Activated CD4-positive, CD25-positive, alpha-beta regulatory T cell treated with anti-CD3 and anti-CD28 coated beads, Interleukin-2, amount 50 U/mL, for 72 hours (primary cell): Measurements from ENCODE around the gene TWSG1.

Source experiments
- DNase-seq: peaks from one replicate; pipeline ENCODE4 v3.0.0; 2021

TWSG1 gene

GRCh38 chr18:9334329-9334972 lies at the start of gene TWSG1:
TWSG1 (plus strand) TSS chr18:9334773; CDS start chr18:9337230, 2,457 bp downstream.
- peak; percentile 89 for DNase-seq

GRCh38 chr18:9285604-9286003 lies 49.0 kb upstream of the TWSG1 start:
- no peak for DNase-seq

DNA sequence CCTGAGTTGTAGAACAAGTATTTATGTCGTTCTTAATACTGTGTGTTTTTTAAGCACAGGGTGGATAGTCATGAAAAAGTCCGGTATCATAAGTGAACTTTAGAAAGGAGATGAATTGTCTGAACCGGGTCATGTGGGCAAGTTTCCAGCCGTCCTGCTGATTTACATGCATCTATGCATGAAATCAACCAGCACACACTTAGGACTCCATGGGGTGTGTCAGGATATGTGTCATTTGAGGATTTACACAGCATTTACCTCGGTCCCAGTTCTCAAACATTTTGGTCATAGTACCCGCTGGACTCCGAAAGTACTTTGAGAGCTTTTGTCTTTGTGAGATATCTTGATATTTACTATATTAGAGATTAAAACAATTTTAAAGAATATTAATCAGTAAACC lies 47.5 kb upstream of the TWSG1 start:
- DNase-seq, result no peak

DNA sequence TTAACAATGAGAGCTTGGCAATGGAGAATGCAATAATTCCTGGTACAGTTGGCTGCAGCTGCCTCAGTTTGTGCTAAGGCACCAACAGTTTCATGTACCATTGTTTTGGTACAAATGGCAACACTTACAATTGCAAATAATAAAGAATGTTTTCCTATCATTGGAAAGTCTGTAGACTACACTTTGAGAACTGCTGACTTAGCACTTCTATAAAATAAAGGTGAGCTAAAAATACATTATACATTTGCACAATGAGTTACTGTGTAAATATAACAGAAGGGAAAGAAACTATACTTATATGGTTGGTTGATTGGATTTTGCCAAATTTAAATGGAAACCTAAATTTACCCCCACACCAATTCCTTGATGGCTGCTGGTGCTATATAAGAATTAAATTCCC lies 44.9 kb upstream of the TWSG1 start:
- no peak for DNase-seq

DNA sequence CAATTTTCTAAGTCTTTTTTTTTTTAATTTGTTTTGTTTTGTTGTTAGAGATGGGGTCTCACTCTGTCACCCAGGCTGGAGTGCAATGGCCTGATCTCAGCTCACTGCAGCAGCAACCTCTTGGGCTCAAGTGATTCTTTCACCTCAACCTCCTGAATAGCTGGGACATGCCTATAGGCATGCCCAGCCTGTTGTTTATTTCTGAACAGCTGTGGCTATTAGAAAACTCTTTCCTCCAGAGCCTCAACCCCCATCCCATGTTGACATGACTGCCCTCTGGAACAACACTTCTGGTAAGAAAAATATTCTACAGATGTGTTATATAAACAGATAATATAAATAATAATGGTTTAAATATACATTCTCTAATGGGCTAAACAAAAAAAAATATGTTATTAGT lies 44.4 kb upstream of the TWSG1 start:
- DNase-seq, result no peak

GRCh38 chr18:9292047-9292446 lies 42.5 kb upstream of the TWSG1 start:
- DNase-seq, result no peak

DNA sequence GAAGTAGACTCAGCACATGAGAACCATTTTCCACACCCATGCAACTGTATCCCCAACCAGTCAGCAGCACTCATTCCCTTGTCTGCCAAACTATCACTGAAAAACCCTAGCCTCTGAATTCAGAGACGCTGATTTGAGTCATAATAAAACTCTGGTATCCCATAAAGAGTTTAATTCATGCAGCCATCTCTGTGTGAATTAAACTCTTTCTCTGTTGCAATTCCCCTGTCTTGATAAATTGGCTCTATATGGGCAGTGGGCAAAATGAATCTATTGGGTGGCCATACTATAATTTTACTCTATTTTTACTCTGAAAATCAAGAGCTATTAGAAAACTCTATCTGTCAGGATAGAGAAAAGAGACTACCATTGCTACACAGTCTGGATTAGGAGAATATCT lies 40.6 kb upstream of the TWSG1 start:
- no peak for DNase-seq

DNA sequence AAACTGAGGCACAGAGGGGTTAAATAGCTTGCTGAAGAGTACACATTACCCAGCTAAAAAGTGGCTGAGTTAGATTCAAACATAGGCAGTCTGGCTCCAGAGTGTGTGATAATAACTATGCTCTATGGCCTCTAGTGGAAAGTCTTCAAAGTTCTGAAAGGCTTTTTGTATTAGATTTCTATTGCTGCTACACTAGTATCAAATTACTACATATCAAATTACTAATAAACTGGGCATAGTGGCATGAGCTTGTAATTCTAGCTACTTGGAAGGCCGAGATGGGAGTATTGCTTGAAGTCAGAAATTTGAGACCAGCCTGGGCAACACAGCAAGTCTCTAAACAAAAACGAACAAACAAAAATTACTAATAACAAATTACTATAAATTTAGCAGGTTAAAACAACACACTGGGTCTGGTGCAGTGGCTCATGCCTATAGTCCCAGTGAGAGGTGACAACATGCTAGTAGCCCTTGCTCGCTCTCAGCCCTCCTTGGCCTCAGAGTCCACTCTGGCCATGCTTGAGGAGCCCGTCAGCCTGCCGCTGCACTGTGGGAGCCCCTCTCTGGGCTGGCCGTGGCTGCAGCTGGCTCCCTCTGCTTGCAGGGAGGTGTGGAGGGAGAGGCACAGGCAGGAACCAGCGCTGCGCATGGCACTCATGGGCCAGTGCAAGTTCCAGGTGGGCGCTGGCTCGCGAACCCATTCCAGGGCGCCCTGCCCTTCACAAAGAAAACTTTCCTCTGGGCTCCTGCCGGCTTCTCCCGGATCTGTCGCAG lies 38.2 kb upstream of the TWSG1 start:
- DNase-seq, result no peak

DNA sequence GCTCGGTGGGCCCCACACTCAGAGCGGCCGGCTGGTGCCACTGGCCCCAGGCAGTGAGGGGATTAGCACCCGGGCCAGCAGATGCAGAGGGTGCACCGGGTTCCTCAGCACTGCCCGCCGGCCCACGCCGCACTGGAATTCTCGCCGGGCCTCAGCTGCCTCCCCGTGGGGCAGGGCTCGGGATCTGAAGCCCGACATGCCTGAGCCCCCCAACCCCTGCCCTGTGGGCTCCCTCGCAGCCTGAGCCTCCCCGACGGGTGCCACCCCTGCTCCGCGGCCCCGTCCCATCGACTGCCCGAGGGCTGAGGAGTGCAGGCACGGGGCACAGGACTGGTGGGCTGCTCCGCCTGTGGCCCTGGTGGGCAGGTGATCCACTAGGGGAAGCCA lies 37.6 kb upstream of the TWSG1 start:
- no peak for DNase-seq

DNA sequence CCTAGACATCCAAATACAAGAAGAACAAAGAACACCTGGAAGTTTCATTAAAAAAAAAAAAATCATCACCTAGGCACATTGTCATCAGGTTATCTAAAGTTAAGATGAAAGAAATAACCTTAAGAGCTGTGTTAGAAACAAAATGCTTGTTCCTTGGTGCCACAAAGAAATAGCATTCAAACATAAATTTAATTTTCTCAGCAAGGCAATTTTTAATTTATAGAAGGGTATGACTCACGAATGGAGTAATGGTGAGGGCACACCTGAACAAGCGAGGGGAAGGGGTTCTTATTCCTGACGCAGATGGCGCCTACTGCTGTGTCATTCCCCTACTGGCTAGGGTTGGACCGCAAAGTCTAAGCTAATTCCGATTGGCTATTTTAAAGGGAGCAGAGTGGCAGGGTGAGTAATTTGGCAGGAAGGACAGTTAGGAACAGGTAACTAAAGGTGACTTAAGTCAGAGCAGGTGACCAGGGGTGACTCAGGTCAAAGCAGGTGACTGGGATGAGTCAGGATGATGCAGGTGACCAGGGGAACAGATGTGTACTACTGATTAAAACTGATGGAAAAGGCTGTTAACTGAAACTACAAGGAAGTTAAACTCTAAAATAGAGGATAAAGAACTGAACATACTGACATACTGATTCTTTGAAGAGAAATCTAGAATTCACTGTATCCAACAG lies 30.0 kb upstream of the TWSG1 start:
- DNase-seq, result no peak

DNA sequence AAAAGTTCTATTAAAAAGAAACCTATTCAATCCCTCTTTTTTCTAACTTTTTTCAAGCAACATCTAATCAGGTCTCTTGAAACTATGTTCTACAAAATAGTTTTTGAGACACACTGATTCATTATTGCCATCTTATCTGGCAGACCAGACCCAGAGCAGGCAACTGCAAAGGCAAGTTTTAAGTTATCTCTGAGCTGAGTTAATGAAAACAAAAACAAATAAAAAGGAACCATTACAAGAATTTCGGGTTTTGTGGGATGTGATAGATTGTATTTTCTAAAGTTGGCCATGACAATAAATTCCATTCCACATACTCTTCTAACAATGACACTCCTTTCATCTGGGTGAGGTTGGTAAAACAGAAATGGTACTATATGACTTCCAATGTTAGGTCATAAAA lies 15.2 kb upstream of the TWSG1 start:
- no peak for DNase-seq

DNA sequence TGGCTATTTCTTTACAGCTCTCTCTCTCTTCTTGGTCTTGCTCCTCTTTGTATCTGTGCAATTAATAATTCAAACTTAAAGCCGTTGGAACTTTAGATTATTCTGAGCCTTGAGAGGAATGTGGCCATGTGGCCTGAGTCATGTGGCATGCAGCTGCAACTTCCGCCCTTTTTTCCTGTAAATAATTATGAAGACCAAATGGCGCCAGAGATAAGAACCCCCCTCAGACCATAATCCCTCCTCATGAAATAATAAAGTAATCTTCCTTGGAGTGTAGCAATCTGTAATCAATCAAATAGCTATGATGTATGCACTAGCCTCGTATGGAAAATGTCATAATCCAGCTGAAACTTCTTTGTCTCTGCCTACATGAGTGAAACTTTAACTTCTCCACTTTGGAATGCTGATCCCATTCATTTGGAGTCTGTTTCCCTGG lies 13.5 kb upstream of the TWSG1 start:
- no peak for DNase-seq

GRCh38 chr18:9321736-9322135 lies 12.8 kb upstream of the TWSG1 start:
- no peak for DNase-seq

- DNase-seq, result no peak
Measured at GRCh38 chr18:9322744-9323143, 11.8 kb upstream of the TWSG1 start.

DNA sequence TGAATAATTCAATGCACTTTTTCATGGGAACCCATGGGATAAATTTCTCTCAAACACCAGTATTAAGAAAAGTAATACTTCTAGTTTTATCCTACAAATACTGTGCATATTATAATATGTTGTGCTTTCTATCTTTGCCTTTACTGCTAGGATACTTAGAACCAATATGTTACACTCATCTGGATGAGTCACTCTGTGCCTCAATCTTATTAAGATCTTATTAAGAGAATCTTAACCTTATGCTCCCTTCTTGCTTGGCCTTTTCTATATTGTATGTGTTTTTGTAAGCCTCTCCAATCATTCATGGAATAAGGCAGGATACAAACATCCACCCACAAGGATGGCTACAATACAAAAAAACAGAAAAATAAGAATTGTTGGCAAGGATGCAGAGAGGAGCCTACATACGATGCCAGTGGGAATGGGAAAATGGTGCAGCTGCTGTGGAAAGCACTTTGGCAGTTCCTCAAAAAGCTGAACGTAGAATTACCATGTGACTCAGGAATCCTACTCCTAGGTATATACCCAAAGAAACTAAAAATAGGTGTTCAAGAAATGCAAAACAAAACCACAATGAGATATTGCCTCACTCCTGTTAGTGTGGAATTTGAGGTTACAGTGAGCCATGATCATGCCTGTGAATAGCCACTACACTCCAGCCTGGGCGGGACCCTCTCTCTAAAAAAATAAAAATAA lies 10.7 kb upstream of the TWSG1 start:
- no peak for DNase-seq

GRCh38 chr18:9325716-9326115 lies 8.9 kb upstream of the TWSG1 start:
- DNase-seq, result no peak

GRCh38 chr18:9328776-9329175 lies 5.8 kb upstream of the TWSG1 start:
- no peak for DNase-seq

DNA sequence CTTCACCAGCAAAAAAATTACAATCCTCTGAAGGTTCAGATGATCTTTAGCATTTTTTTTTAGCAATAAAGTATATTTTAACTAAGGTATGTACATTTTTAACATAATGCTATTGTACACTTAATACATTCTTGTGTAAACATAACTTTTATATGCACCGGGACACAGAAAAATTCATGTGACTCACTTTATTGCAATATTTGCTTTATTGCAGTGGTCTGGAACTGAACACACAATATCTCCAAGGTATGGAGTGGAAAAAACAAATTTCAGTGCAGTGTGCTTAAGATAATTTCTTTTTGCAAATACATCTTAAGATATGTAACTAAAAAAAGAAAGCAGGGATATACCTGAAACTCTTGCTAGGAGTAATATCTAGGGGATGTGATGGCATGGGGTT lies 5.1 kb upstream of the TWSG1 start:
- no peak for DNase-seq

GRCh38 chr18:9330419-9330818 lies 4.2 kb upstream of the TWSG1 start:
- DNase-seq, result no peak

DNA sequence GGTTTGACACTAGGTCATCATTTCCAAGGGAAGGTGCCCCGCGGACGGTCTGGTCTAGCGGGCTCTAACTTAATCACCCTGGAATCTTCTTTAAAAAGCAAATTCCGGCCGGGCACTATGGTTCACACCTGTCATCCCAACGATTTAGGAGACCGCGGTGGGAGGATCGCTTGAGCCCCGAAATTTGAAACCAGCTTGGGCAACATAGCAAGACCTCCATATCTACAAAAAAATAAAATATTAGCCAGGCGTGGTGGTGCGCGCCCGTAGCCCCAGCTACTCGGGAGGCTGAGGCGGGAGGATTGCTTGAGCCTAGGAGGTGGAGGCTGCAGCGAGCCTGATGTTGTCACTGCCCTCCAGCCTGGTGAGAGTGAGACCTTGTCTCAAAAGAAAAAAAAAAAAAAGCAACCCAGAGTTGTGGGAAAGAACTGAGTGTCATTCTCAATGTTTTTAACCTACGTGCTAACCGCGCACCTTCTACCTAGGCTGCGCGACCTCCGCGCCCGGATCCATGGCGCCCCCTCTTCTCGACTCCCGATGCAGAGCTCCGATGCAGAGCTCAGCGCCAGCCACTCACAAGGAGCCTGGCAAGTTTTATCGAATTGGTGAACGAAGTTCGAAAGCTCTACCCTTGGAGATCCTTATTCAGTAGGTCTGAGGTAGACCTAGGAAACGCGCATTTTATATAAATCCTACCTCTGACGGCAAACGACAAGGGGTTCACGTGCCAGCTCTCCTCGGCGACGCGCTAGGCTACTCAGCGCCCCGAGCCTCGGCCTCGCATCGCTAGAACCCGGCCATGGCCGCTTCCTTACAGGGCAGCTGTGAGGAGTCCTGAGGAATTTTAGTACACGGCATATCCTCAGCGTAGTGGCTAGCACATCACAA lies 888 bp upstream of the TWSG1 start:
- no peak for DNase-seq

- DNase-seq, result peak; percentile 59
Measured at GRCh38 chr18:9334973-9335696, 562 bp downstream of the TWSG1 start.

- DNase-seq, result no peak
Measured at GRCh38 chr18:9335697-9336045, 1.1 kb downstream of the TWSG1 start.
